Measurements from ENCODE around the gene BRS3.

BRS3 gene

DNA sequence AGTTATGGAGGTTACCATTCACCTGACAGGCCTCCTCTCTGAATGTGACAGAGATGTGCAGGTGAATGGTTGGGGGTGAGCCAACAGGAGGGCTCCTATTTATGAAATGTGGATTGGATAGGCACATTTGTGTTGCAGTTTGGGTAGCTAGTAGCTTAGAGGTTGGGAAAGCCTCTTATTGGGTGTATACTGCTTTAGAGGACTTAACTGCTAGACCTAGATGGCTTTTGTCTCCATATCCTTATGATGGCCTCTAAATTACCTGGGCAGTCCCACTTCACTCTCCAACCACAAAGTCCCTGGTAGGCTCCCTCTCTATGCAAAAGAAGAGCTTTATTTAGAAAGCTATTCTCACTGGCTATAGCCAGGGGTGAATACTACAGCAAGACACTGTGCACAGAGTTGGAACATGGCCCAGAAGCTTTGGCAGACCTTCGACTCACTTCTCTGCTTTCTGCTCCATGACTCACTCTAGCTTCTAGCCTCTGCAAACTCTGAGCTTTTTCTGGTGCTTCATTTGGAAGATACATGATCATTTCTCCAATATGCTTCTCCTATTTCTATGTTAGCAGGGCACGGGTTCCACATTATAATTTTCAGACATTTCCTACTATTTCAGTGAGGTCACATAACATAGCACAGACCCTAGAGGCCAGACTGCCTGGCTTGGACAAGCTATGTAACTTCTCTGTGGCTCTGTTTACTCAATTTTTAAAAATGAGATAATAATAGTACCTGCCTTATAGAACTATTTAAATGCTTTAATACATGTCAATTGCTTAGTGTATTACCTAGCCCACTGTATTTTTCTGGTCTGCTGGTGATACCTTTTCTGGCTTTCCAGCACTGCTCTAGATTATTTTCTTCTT is 38.2 kb downstream of the BRS3 start:
- Histone ChIP-seq H3K36me3 (ENCODE audit: control insufficient read depth in 1 of 2, insufficient read depth in 2 of 2, low read length in 2 of 2) (no peaks in the 10 kb centered on the region), H3K9me3 (ENCODE audit: control insufficient read depth in 1 of 2, low read length in 2 of 2) (no peaks in the 10 kb centered on the region), H3K4me1 (ENCODE audit: control insufficient read depth in 1 of 2, insufficient read depth in 2 of 2, low read length in 2 of 2) (peaks cover 0 to 9% of the 10 kb centered on the region in 2 donors), H3K4me3 (ENCODE audit: low read depth in 1 of 2, low read length in 2 of 2) (no peak overlapping the region), H3K9ac (ENCODE audit: low read depth in 1 of 2, low read length in 2 of 2) (no peak overlapping the region), H3K27me3 (ENCODE audit: control insufficient read depth in 1 of 2, insufficient read depth in 2 of 2, low read length in 2 of 2) (no peaks in the 10 kb centered on the region), H3K27ac (ENCODE audit: low read depth, low read length) (no peak overlapping the region)

DNA sequence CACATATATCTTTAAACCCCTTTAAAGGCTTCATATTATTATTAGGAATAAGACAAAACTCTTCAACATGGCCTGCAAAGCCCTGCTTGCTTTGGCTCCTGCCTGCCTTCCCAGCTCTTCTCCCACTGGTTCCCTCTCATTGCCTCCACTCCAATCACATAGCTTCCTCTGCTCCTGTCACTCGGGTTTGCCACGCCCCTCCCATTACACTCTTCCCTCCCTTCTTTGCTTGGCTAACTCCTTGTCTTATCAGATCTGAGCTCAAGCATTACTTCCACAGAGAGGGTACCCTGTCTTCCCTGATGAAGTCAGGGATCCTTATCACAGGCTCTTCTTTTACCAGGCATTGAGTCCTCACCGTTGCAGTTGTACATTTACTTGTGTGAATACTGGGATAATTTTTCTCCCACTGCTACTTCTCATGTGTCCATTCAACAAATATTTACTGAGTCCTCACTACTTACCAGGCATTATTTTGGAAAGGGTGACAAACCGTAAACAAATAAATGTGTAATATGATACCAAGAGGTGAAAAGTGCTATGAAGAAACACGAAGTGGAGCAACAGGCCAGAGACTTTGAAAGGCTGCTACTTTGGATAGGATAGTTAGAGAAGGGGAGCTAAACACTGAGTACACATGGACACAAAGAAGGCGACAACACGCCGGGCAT is 41.0 kb downstream of the BRS3 start:
- Histone ChIP-seq H3K36me3 (ENCODE audit: control insufficient read depth in 1 of 2, insufficient read depth in 2 of 2, low read length in 2 of 2) (no peaks in the 10 kb centered on the region), H3K9me3 (ENCODE audit: control insufficient read depth in 1 of 2, low read length in 2 of 2) (no peaks in the 10 kb centered on the region), H3K4me1 (ENCODE audit: control insufficient read depth in 1 of 2, insufficient read depth in 2 of 2, low read length in 2 of 2) (peaks cover 0 to 9% of the 10 kb centered on the region in 2 donors), H3K27ac (ENCODE audit: low read depth, low read length) (no peak overlapping the region), H3K4me3 (ENCODE audit: low read depth in 1 of 2, low read length in 2 of 2) (no peak overlapping the region), H3K9ac (ENCODE audit: low read depth in 1 of 2, low read length in 2 of 2) (no peak overlapping the region), H3K27me3 (ENCODE audit: control insufficient read depth in 1 of 2, insufficient read depth in 2 of 2, low read length in 2 of 2) (no peaks in the 10 kb centered on the region)

DNA sequence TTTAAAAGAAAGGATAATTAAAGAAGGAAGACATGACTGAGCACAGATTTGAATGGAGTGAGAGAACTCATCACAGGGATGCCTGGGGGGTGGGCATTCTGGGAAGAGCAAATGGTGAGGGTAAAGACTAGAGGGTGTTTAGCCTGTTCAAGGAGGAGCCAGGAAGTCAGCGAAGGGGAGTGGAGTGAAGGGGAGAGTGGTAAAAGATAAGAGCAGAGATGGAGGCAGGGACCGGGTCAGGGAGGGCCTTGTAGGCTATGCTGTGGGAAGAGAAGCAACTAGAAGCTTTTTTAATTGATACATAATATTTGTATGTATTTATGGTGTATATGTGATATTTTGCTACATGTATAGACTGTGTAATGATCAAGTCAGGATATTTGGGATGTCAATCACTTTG is 42.0 kb downstream of the BRS3 start:
- Histone ChIP-seq H3K4me3 (ENCODE audit: low read depth in 1 of 2, low read length in 2 of 2) (no peak overlapping the region), H3K27me3 (ENCODE audit: control insufficient read depth in 1 of 2, insufficient read depth in 2 of 2, low read length in 2 of 2) (no peaks in the 10 kb centered on the region), H3K9me3 (ENCODE audit: control insufficient read depth in 1 of 2, low read length in 2 of 2) (no peaks in the 10 kb centered on the region)

GRCh38 chrX:136531951-136532350 is 44.2 kb downstream of the BRS3 start, which contains the start of gene VGLL1:
VGLL1 (plus strand) TSS chrX:136532215; CDS start chrX:136536021, 3,806 bp downstream.
- Histone ChIP-seq H3K27ac (ENCODE audit: low read depth, low read length) (no peak within 1 kb of the TSS), H3K27me3 (ENCODE audit: control insufficient read depth in 1 of 2, insufficient read depth in 2 of 2, low read length in 2 of 2) (no peaks in the 10 kb centered on the region), H3K9me3 (ENCODE audit: control insufficient read depth in 1 of 2, low read length in 2 of 2) (no peaks in the 10 kb centered on the region), H3K4me3 (ENCODE audit: low read depth in 1 of 2, low read length in 2 of 2) (no peak within 1 kb of the TSS), H3K9ac (ENCODE audit: low read depth in 1 of 2, low read length in 2 of 2) (no peak within 1 kb of the TSS), H3K36me3 (ENCODE audit: control insufficient read depth in 1 of 2, insufficient read depth in 2 of 2, low read length in 2 of 2) (no peaks in the 10 kb centered on the region), H3K4me1 (ENCODE audit: control insufficient read depth in 1 of 2, insufficient read depth in 2 of 2, low read length in 2 of 2) (no peaks in the 10 kb centered on the region)

More for the DNA sequence above, 42.0 kb downstream of the BRS3 start:
- H3K27ac ChIP-seq (ENCODE audit: low read depth, low read length), result no peak overlapping the region
- peaks cover 0 to 9% of the 10 kb centered on the region in 2 donors for H3K4me1 ChIP-seq (ENCODE audit: control insufficient read depth in 1 of 2, insufficient read depth in 2 of 2, low read length in 2 of 2)
- H3K9ac ChIP-seq (ENCODE audit: low read depth in 1 of 2, low read length in 2 of 2), result no peak overlapping the region
- no peaks in the 10 kb centered on the region for H3K36me3 ChIP-seq (ENCODE audit: control insufficient read depth in 1 of 2, insufficient read depth in 2 of 2, low read length in 2 of 2)

DNA sequence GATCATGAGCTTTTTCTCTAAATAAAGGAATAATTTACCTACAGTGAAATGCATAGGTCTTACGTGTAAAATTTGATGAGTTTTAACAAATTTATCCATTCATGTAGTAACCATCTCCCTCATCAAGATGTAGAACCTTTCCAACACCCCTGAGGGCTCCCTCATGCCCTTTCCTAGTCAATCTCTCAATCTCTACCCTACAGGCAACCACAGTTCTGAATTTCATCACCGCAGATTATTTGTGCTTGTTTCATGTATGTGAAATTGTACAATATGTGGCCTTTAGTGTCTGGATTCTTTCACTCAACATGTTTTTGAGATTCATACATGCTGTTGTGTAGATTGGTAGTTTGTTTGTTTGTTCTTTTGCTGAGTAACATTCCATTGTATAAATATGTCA is 46.4 kb downstream of the BRS3 start:
- Histone ChIP-seq H3K27me3 (ENCODE audit: control insufficient read depth in 1 of 2, insufficient read depth in 2 of 2, low read length in 2 of 2) (no peaks in the 10 kb centered on the region), H3K9me3 (ENCODE audit: control insufficient read depth in 1 of 2, low read length in 2 of 2) (no peaks in the 10 kb centered on the region), H3K27ac (ENCODE audit: low read depth, low read length) (no peak overlapping the region), H3K4me3 (ENCODE audit: low read depth in 1 of 2, low read length in 2 of 2) (no peak overlapping the region), H3K36me3 (ENCODE audit: control insufficient read depth in 1 of 2, insufficient read depth in 2 of 2, low read length in 2 of 2) (no peaks in the 10 kb centered on the region), H3K4me1 (ENCODE audit: control insufficient read depth in 1 of 2, insufficient read depth in 2 of 2, low read length in 2 of 2) (no peaks in the 10 kb centered on the region), H3K9ac (ENCODE audit: low read depth in 1 of 2, low read length in 2 of 2) (no peak overlapping the region)

- H3K4me3 ChIP-seq (ENCODE audit: low read depth in 1 of 2, low read length in 2 of 2), result no peak overlapping the region
- no peaks in the 10 kb centered on the region for H3K9me3 ChIP-seq (ENCODE audit: control insufficient read depth in 1 of 2, low read length in 2 of 2)
- H3K9ac ChIP-seq (ENCODE audit: low read depth in 1 of 2, low read length in 2 of 2), result no peak overlapping the region
- no peaks in the 10 kb centered on the region for H3K4me1 ChIP-seq (ENCODE audit: control insufficient read depth in 1 of 2, insufficient read depth in 2 of 2, low read length in 2 of 2)
- H3K36me3 ChIP-seq (ENCODE audit: control insufficient read depth in 1 of 2, insufficient read depth in 2 of 2, low read length in 2 of 2), result no peaks in the 10 kb centered on the region
- H3K27ac ChIP-seq (ENCODE audit: low read depth, low read length), result no peak overlapping the region
- no peaks in the 10 kb centered on the region for H3K27me3 ChIP-seq (ENCODE audit: control insufficient read depth in 1 of 2, insufficient read depth in 2 of 2, low read length in 2 of 2)
Observed at GRCh38 chrX:136538811-136539210, 51.1 kb downstream of the BRS3 start.

- no peak overlapping the region for H3K4me3 ChIP-seq (ENCODE audit: low read depth in 1 of 2, low read length in 2 of 2)
- H3K4me1 ChIP-seq (ENCODE audit: control insufficient read depth in 1 of 2, insufficient read depth in 2 of 2, low read length in 2 of 2), result no peaks in the 10 kb centered on the region
- no peak overlapping the region for H3K27ac ChIP-seq (ENCODE audit: low read depth, low read length)
- H3K36me3 ChIP-seq (ENCODE audit: control insufficient read depth in 1 of 2, insufficient read depth in 2 of 2, low read length in 2 of 2), result no peaks in the 10 kb centered on the region
- no peaks in the 10 kb centered on the region for H3K9me3 ChIP-seq (ENCODE audit: control insufficient read depth in 1 of 2, low read length in 2 of 2)
- no peak overlapping the region for H3K9ac ChIP-seq (ENCODE audit: low read depth in 1 of 2, low read length in 2 of 2)
- H3K27me3 ChIP-seq (ENCODE audit: control insufficient read depth in 1 of 2, insufficient read depth in 2 of 2, low read length in 2 of 2), result no peaks in the 10 kb centered on the region
Observed at GRCh38 chrX:136540226-136540625, 52.5 kb downstream of the BRS3 start.

- H3K27ac ChIP-seq (ENCODE audit: low read depth, low read length), result no peak overlapping the region
- H3K9ac ChIP-seq (ENCODE audit: low read depth in 1 of 2, low read length in 2 of 2), result no peak overlapping the region
- H3K9me3 ChIP-seq (ENCODE audit: control insufficient read depth in 1 of 2, low read length in 2 of 2), result no peaks in the 10 kb centered on the region
- no peaks in the 10 kb centered on the region for H3K36me3 ChIP-seq (ENCODE audit: control insufficient read depth in 1 of 2, insufficient read depth in 2 of 2, low read length in 2 of 2)
- H3K4me1 ChIP-seq (ENCODE audit: control insufficient read depth in 1 of 2, insufficient read depth in 2 of 2, low read length in 2 of 2), result no peaks in the 10 kb centered on the region
- no peaks in the 10 kb centered on the region for H3K27me3 ChIP-seq (ENCODE audit: control insufficient read depth in 1 of 2, insufficient read depth in 2 of 2, low read length in 2 of 2)
- H3K4me3 ChIP-seq (ENCODE audit: low read depth in 1 of 2, low read length in 2 of 2), result no peak overlapping the region
Observed at GRCh38 chrX:136541294-136541693, 53.5 kb downstream of the BRS3 start.

- Histone ChIP-seq H3K4me3 (ENCODE audit: low read depth in 1 of 2, low read length in 2 of 2) (no peak overlapping the region), H3K27me3 (ENCODE audit: control insufficient read depth in 1 of 2, insufficient read depth in 2 of 2, low read length in 2 of 2) (no peaks in the 10 kb centered on the region), H3K9me3 (ENCODE audit: control insufficient read depth in 1 of 2, low read length in 2 of 2) (no peaks in the 10 kb centered on the region), H3K27ac (ENCODE audit: low read depth, low read length) (no peak overlapping the region), H3K36me3 (ENCODE audit: control insufficient read depth in 1 of 2, insufficient read depth in 2 of 2, low read length in 2 of 2) (no peaks in the 10 kb centered on the region), H3K9ac (ENCODE audit: low read depth in 1 of 2, low read length in 2 of 2) (no peak overlapping the region), H3K4me1 (ENCODE audit: control insufficient read depth in 1 of 2, insufficient read depth in 2 of 2, low read length in 2 of 2) (no peaks in the 10 kb centered on the region)
Observed at GRCh38 chrX:136542281-136542680, 54.5 kb downstream of the BRS3 start.

Measured in duodenal mucosa (tissue), 2 donors.